Vagina (tissue), 2 donors: ENCODE data around the gene ISOC2.

Experiments
- POLR2A ChIP-seq, 2 donors: fragments of 450-650 bp; IDR thresholded peaks; one replicate each; pipeline ENCODE4 v1.6.1; 2017; ENCODE audit warnings: antibody characterized with exemption in 2 of 2, mild to moderate bottlenecking in 2 of 2, moderate library complexity in 2 of 2
- TF ChIP-seq, protein P1 (sequence below), 3 experiments: fragments of 450-650 bp in 2 of 3; fragments of 200-600 bp in 1 of 3; sonication (generic) in 1 of 3; IDR thresholded peaks; one replicate each; pipeline ENCODE4 v1.5.1; 2017 to 2019; ENCODE audit warnings: antibody characterized with exemption in 3 of 3, mild to moderate bottlenecking in 2 of 3, moderate library complexity in 2 of 3

GRCh38 chr19:55503502-55504251, 42.2 kb upstream of the ISOC2 start:
- TF ChIP-seq, protein P1, sequence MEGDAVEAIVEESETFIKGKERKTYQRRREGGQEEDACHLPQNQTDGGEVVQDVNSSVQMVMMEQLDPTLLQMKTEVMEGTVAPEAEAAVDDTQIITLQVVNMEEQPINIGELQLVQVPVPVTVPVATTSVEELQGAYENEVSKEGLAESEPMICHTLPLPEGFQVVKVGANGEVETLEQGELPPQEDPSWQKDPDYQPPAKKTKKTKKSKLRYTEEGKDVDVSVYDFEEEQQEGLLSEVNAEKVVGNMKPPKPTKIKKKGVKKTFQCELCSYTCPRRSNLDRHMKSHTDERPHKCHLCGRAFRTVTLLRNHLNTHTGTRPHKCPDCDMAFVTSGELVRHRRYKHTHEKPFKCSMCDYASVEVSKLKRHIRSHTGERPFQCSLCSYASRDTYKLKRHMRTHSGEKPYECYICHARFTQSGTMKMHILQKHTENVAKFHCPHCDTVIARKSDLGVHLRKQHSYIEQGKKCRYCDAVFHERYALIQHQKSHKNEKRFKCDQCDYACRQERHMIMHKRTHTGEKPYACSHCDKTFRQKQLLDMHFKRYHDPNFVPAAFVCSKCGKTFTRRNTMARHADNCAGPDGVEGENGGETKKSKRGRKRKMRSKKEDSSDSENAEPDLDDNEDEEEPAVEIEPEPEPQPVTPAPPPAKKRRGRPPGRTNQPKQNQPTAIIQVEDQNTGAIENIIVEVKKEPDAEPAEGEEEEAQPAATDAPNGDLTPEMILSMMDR (IDR thresholded peaks at IDR 0.05), result peak; percentile 96 to 98 (median 97)
- no peak for TF ChIP-seq POLR2A (IDR thresholded peaks at IDR 0.05)
